Liver (tissue), 9 donors: ENCODE measurements around the gene ADK. TPM values are rescaled to one million over a fixed set of nuclear protein-coding genes. Genes with fewer than 3 reads are reported as not detected.

Experiments used
- DNase-seq: peaks from one replicate; pipeline ENCODE4 v3.0.0-alpha.2; 2017; ENCODE audit warnings: low spot score
- H3K27ac ChIP-seq, 2 donors: one replicate each; pipeline ENCODE4 v1.7.0; 2013; ENCODE audit warnings: inconsistent platforms in 2 of 2, low read length in 2 of 2, control low read depth in 1 of 2, low read depth in 1 of 2, mild to moderate bottlenecking in 1 of 2
- H3K27me3 ChIP-seq, 4 donors: one replicate each; pipeline versions ENCODE4 v1.6.1 to v1.7.0; 2013; ENCODE audit warnings: low read length in 3 of 4, inconsistent platforms in 1 of 4, mild to moderate bottlenecking in 1 of 4, moderate library complexity in 1 of 4; ENCODE audit not compliant: control insufficient read depth in 4 of 4, insufficient read depth in 4 of 4
- H3K36me3 ChIP-seq, 4 donors: one replicate each; pipeline versions ENCODE4 v1.6.1 to v1.7.0; 2013; ENCODE audit warnings: low read length in 3 of 4, mild to moderate bottlenecking in 3 of 4, low read depth in 1 of 4, moderate library complexity in 1 of 4; ENCODE audit not compliant: control insufficient read depth in 4 of 4, insufficient read depth in 3 of 4
- H3K4me1 ChIP-seq, 4 donors: one replicate each; pipeline versions ENCODE4 v1.6.1 to v1.7.0; 2013; ENCODE audit warnings: low read length in 3 of 4, mild to moderate bottlenecking in 3 of 4, moderate library complexity in 1 of 4; ENCODE audit not compliant: control insufficient read depth in 4 of 4, insufficient read depth in 4 of 4
- H3K4me3 ChIP-seq, 3 donors: one replicate each; pipeline versions ENCODE4 v1.6.1 to v1.7.0; 2013; ENCODE audit warnings: low read length in 3 of 3, control low read depth in 1 of 3, low read depth in 1 of 3, mild to moderate bottlenecking in 1 of 3
- H3K9ac ChIP-seq, 2 donors: one replicate each; pipeline ENCODE4 v1.7.0; 2013; ENCODE audit warnings: low read length in 2 of 2, mild to moderate bottlenecking in 2 of 2, moderate library complexity in 2 of 2, control low read depth in 1 of 2, low read depth in 1 of 2
- H3K9me3 ChIP-seq, 4 donors: one replicate each; pipeline versions ENCODE4 v1.6.1 to v1.7.0; 2013; ENCODE audit warnings: low read length in 3 of 4; ENCODE audit not compliant: control insufficient read depth in 4 of 4
- CTCF ChIP-seq: fragments of 150-350 bp; IDR thresholded peaks from 2 replicates; pipeline ENCODE4 v1.5.1; 2017; ENCODE audit warnings: improper control_type of control experiment, low read depth, low read length; ENCODE audit not compliant: missing input control
- EGR1 ChIP-seq, 2 donors: IDR thresholded peaks; 2 replicates each; pipeline ENCODE4 v1.6.1; 2016 to 2018; ENCODE audit warnings: antibody characterized with exemption in 2 of 2, low read depth in 2 of 2
- FOXA2 ChIP-seq: IDR thresholded peaks from 2 replicates; pipeline ENCODE4 v1.6.1; 2016; ENCODE audit warnings: antibody characterized with exemption
- GABPA ChIP-seq, 2 donors: IDR thresholded peaks in 1 of 2; conservative IDR thresholded peaks in 1 of 2; 2 replicates each; pipeline ENCODE4 v1.6.1; 2016; ENCODE audit warnings: antibody characterized with exemption in 2 of 2, mild to moderate bottlenecking in 1 of 2, moderate library complexity in 1 of 2
- HNF4A ChIP-seq, 2 donors: conservative IDR thresholded peaks; 2 replicates each; pipeline ENCODE4 v1.6.1; 2016; ENCODE audit warnings: antibody characterized with exemption in 2 of 2, mild to moderate bottlenecking in 2 of 2
- NR2F2 ChIP-seq: IDR thresholded peaks from 2 replicates; pipeline ENCODE4 v1.6.1; 2016; ENCODE audit warnings: antibody characterized with exemption
- SP1 ChIP-seq: IDR thresholded peaks from 2 replicates; pipeline ENCODE4 v1.6.1; 2018; ENCODE audit warnings: antibody characterized with exemption, mild to moderate bottlenecking
- TAF1 ChIP-seq: conservative IDR thresholded peaks from 2 replicates; pipeline ENCODE4 v1.6.1; 2016; ENCODE audit warnings: antibody characterized with exemption, mild to moderate bottlenecking
- ZBTB33 ChIP-seq: IDR thresholded peaks from 2 replicates; pipeline ENCODE4 v1.6.1; 2016; ENCODE audit warnings: antibody characterized with exemption
- WGBS: extraction: QIAGEN DNeasy Blood & Tissue Kit; methylation state at CpG from one replicate; pipeline ENCODE4 v1.1.7; 2013; 5-methylcytosine and 5-hydroxymethylcytosine counted together
- polyA plus RNA-seq, 2 donors: library from polyadenylated mRNA; stranded (reverse) in 1 of 2; unstranded in 1 of 2; fragments of 200-250 nt in 1 of 2; fragments of >200 nt in 1 of 2; fragmentation: Nextera tagmentation in 1 of 2; extraction: Ambion mirVana in 1 of 2; gene quantifications; one replicate each; pipeline versions ENCODE4 v1.2.1 to v1.2.3, GENCODE V29; 2013 to 2015
- total RNA-seq, 2 donors: library from RNA; depleted of rRNA; stranded (reverse); fragments of >200 nt; gene quantifications; one replicate each; pipeline ENCODE4 v1.2.3, GENCODE V29; 2014
- donor health status: healthy.
- donor health status: healthy.
- donor health status: healthy.
- donor health status: healthy.
- donor health status: healthy.

The ADK gene
- total and polyA plus RNA-seq, 4 donors: 18.0 to 110 (median 65.5) TPM

- H3K27ac ChIP-seq: no peak overlapping the region
- 75% methylated on average over 1 of the region's 1 CpG for WGBS
- H3K9ac ChIP-seq: no peak overlapping the region
- no peak for DNase-seq
- TF ChIP-seq GABPA (IDR thresholded peaks at IDR 0.05 in 1 of 2, conservative IDR thresholded peaks at IDR 0.05 in 1 of 2) (no peak), SP1 (no peak), EGR1 (IDR thresholded peaks at IDR 0.05; ENCODE audit: low read depth in 2 of 2) (no peak), HNF4A (conservative IDR thresholded peaks at IDR 0.05) (no peak)
- H3K4me1 ChIP-seq: peaks cover 0 to 4% (median 0%) of the 10 kb centered on the region in 4 donors
- peaks cover 0 to 2% (median 0%) of the 10 kb centered on the region in 4 donors for H3K36me3 ChIP-seq
- no peaks in the 10 kb centered on the region for H3K9me3 ChIP-seq
- H3K4me3 ChIP-seq: no peak overlapping the region
- H3K27me3 ChIP-seq: no peaks in the 10 kb centered on the region
Measured at GRCh38 chr10:74391786-74392185, 240.8 kb downstream of the ADK start.

GRCh38 chr10:74394416-74394969 lies 243.5 kb downstream of the ADK start:
- H3K4me1 ChIP-seq: peaks cover 0 to 4% (median 0%) of the 10 kb centered on the region in 4 donors

More at GRCh38 chr10:74394416-74394969, 243.5 kb downstream of the ADK start:
- Histone ChIP-seq H3K9ac (no peak overlapping the region), H3K9me3 (no peaks in the 10 kb centered on the region), H3K4me3 (no peak overlapping the region), H3K27me3 (no peaks in the 10 kb centered on the region), H3K27ac (no peak overlapping the region), H3K36me3 (peaks cover 0 to 2% (median 0%) of the 10 kb centered on the region in 4 donors)
- TF ChIP-seq TAF1: no peak
- no peak for TF ChIP-seq FOXA2
- TF ChIP-seq GABPA (IDR thresholded peaks at IDR 0.05 in 1 of 2, conservative IDR thresholded peaks at IDR 0.05 in 1 of 2): no peak
- TF ChIP-seq SP1: no peak
- TF ChIP-seq ZBTB33: no peak
- TF ChIP-seq CTCF: no peak
- TF ChIP-seq NR2F2: no peak
- no peak for DNase-seq
- 88% methylated on average over 3 of the region's 3 CpGs for whole genome bisulfite sequencing
